DND-41 (cell line): Measurements from ENCODE around the gene DIS3L2.
A peak's percentile ranks its signal among the peaks of the same experiment; 100 is the strongest.

Experiments used
- ATAC-seq: fragments of 200-7000 bp; cut with Tn5 transposase; 3 replicates; pipeline ENCODE4 v1.9.1; 2021; ENCODE audit warnings: low read depth; ENCODE audit not compliant: insufficient read depth
- DNase-seq: peaks from one replicate; pipeline ENCODE4 v3.0.0-alpha.2; 2020
- H2AFZ ChIP-seq: 2 replicates; pipeline ENCODE4 v1.6.0; 2012; ENCODE audit warnings: low read depth, low read length
- H3K27ac ChIP-seq: 2 replicates; pipeline ENCODE4 v1.5.1; 2012; ENCODE audit warnings: low read length, inconsistent platforms
- H3K27me3 ChIP-seq: fragments of 200-600 bp; sonication (generic); 2 replicates; pipeline ENCODE4 v1.6.0; 2012; ENCODE audit warnings: low read length, mild to moderate bottlenecking, inconsistent platforms; ENCODE audit not compliant: insufficient read depth, poor library complexity
- H3K36me3 ChIP-seq: 2 replicates; pipeline ENCODE4 v1.5.1; 2012; ENCODE audit warnings: low read length, inconsistent platforms; ENCODE audit not compliant: insufficient read depth
- H3K4me1 ChIP-seq: 2 replicates; pipeline ENCODE4 v1.5.1; 2012; ENCODE audit warnings: mild to moderate bottlenecking, low read length; ENCODE audit not compliant: insufficient read depth
- H3K4me2 ChIP-seq: 2 replicates; pipeline ENCODE4 v1.6.0; 2012; ENCODE audit warnings: mild to moderate bottlenecking, moderate library complexity, low read length, inconsistent platforms; ENCODE audit not compliant: insufficient read depth
- H3K4me3 ChIP-seq, 2 experiments: fragments of 200-600 bp in 1 of 2; shearing (Covaris generic) in 1 of 2; 2 replicates each; pipeline ENCODE4 v1.5.1; 2012 to 2016; ENCODE audit warnings: inconsistent platforms in 2 of 2, low read length in 2 of 2, mild to moderate bottlenecking in 2 of 2, low read depth in 1 of 2, moderate library complexity in 1 of 2
- H3K79me2 ChIP-seq: 2 replicates; pipeline ENCODE4 v1.6.0; 2012; ENCODE audit warnings: low read length, inconsistent platforms; ENCODE audit not compliant: insufficient read depth
- H3K9ac ChIP-seq: 2 replicates; pipeline ENCODE4 v1.6.0; 2012; ENCODE audit warnings: low read depth, mild to moderate bottlenecking, inconsistent platforms, low read length, moderate library complexity
- H3K9me3 ChIP-seq: 2 replicates; pipeline ENCODE4 v1.5.1; 2012; ENCODE audit warnings: low read length, moderate library complexity, mild to moderate bottlenecking, inconsistent platforms; ENCODE audit not compliant: insufficient read depth, severe bottlenecking
- H4K20me1 ChIP-seq: 2 replicates; pipeline ENCODE4 v1.6.0; 2012; ENCODE audit warnings: low read length; ENCODE audit not compliant: insufficient read depth
- CTCF ChIP-seq: IDR thresholded peaks from 2 replicates; pipeline ENCODE4 v1.5.1; 2012; ENCODE audit warnings: borderline replicate concordance, low read length, moderate library complexity, mild to moderate bottlenecking; ENCODE audit not compliant: poor library complexity, severe bottlenecking; ENCODE audit errors: extremely low read depth
- EZH2 ChIP-seq: IDR thresholded peaks from 3 replicates; pipeline ENCODE4 v1.6.1; 2012; ENCODE audit warnings: borderline replicate concordance, low read depth, mild to moderate bottlenecking, moderate library complexity, low read length, inconsistent platforms; ENCODE audit not compliant: severe bottlenecking

The DIS3L2 gene

GRCh38 chr2:232038251-232038880, 76.9 kb downstream of the DIS3L2 start:
- H3K4me2 ChIP-seq: no peak overlapping the region
- DNase-seq (no peak), ATAC-seq (peak; percentile 55; the same call in 2 of the 3 replicates)
- H3K9ac ChIP-seq: no peak overlapping the region
- no peak for TF ChIP-seq EZH2
- TF ChIP-seq CTCF: no peak
- H3K9me3 ChIP-seq: no peaks in the 10 kb centered on the region
- H4K20me1 ChIP-seq: 0 out of 2 replicates have a peak, but pooled peaks cover 4% of the 10 kb centered on the region
- H3K36me3 ChIP-seq: peaks cover 12% of the 10 kb centered on the region
- H3K27ac ChIP-seq: peak overlapping the region; percentile 30; the same call in 1 of the 2 replicates
- H2AFZ ChIP-seq: no peak overlapping the region
- H3K4me1 ChIP-seq: no peaks in the 10 kb centered on the region
- H3K79me2 ChIP-seq: no peaks in the 10 kb centered on the region
- no peaks in the 10 kb centered on the region for H3K27me3 ChIP-seq
- H3K4me3 ChIP-seq: no peak overlapping the region

- Histone ChIP-seq H3K79me2 (no peaks in the 10 kb centered on the region), H3K4me1 (no peaks in the 10 kb centered on the region), H3K4me3 (no peak overlapping the region), H3K9ac (no peak overlapping the region), H3K9me3 (no peaks in the 10 kb centered on the region), H3K27me3 (no peaks in the 10 kb centered on the region), H3K27ac (no peak overlapping the region), H3K4me2 (no peak overlapping the region), H3K36me3 (peaks cover 12% of the 10 kb centered on the region), H4K20me1 (0 out of 2 replicates have a peak, but pooled peaks cover 4% of the 10 kb centered on the region), H2AFZ (no peak overlapping the region)
- DNase-seq (no peak), ATAC-seq (no peak)
- no peak for TF ChIP-seq CTCF
- TF ChIP-seq EZH2: no peak
These were observed 77.5 kb downstream of the DIS3L2 start for GRCh38 chr2:232038881-232039485.

- 0 out of 2 replicates have a peak, but pooled peaks cover 4% of the 10 kb centered on the region for H4K20me1 ChIP-seq
- H3K9me3 ChIP-seq: no peaks in the 10 kb centered on the region
- no peak overlapping the region for H3K4me2 ChIP-seq
- no peak overlapping the region for H3K4me3 ChIP-seq
- H2AFZ ChIP-seq: no peak overlapping the region
- no peaks in the 10 kb centered on the region for H3K27me3 ChIP-seq
- ATAC-seq (no peak), DNase-seq (no peak)
- TF ChIP-seq CTCF: no peak
- no peak for TF ChIP-seq EZH2
- peaks cover 3% of the 10 kb centered on the region; the same call in 1 of the 2 replicates for H3K36me3 ChIP-seq
- no peak overlapping the region for H3K9ac ChIP-seq
- H3K4me1 ChIP-seq: no peaks in the 10 kb centered on the region
- no peaks in the 10 kb centered on the region; the same call in 1 of the 2 replicates for H3K79me2 ChIP-seq
- no peak overlapping the region for H3K27ac ChIP-seq
These were observed 81.5 kb downstream of the DIS3L2 start for GRCh38 chr2:232042911-232043574.
